ENCODE measurements around the gene KCNH2.
"Not testable (repeated sequence)": the region's sequence is repeated elsewhere in the genome, so short reads cannot be mapped to it uniquely, and the experiment has no call there.

KCNH2 gene

DNA sequence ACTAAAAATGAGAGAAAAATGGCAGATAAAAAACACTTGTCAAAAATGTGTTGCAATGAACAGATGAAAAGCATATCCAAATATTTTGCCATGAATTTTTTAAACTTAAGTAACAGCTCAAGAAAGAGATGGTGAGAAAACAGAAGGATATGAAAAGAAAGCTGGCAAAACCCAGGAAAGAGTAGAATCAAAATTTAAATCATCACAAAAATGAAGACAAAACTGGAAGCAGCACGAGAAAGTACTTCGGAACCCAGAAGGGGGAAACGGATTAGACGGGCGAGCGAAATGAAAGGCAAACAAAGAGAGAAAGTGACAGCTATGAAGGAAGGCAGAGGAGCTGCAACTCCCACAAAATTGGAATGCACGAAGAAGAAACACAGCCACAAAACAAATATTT lies 60.2 kb downstream of the KCNH2 start:
- Histone ChIP-seq H3K4me1 (peaks cover 22% of the 10 kb centered on the region), H3K9ac (no peak overlapping the region), H3K36me3 (no peaks in the 10 kb centered on the region), H4K20me1 (no peaks in the 10 kb centered on the region), H3K27me3 (no peaks in the 10 kb centered on the region), H3K27ac (no peak overlapping the region), H3K9me3 (no peaks in the 10 kb centered on the region), H3K4me3 (no peak overlapping the region), H3K4me2 (no peak overlapping the region)
- TF ChIP-seq Cebpa-rat (IDR thresholded peaks at IDR 0.05): no peak

DNA sequence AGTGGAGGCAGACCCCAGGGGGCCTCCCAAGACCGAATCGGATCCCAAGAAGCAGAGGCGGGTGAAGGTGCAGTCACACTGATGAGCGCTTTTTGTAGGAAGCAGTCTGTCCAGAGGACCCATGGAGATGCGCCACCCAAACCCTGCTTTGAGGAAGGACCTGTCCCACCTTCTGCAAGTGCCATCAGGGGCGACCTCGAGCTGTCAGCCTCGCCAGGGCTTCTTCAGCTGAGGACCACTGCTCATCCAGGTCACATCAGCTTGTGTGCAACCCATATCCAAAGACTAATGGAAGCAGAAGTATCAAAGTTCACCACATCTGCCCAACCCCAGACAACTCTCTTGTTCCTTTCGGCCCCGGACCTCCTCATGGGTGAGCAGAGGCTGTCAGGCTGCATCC lies 61.5 kb downstream of the KCNH2 start:
- Histone ChIP-seq H3K36me3 (no peaks in the 10 kb centered on the region), H3K27me3 (no peaks in the 10 kb centered on the region), H3K4me1 (peaks cover 18% of the 10 kb centered on the region), H3K4me2 (no peak overlapping the region), H3K27ac (no peak overlapping the region), H3K9ac (no peak overlapping the region), H3K9me3 (no peaks in the 10 kb centered on the region), H3K4me3 (no peak overlapping the region), H4K20me1 (no peaks in the 10 kb centered on the region)
- TF ChIP-seq Cebpa-rat (IDR thresholded peaks at IDR 0.05): no peak

DNA sequence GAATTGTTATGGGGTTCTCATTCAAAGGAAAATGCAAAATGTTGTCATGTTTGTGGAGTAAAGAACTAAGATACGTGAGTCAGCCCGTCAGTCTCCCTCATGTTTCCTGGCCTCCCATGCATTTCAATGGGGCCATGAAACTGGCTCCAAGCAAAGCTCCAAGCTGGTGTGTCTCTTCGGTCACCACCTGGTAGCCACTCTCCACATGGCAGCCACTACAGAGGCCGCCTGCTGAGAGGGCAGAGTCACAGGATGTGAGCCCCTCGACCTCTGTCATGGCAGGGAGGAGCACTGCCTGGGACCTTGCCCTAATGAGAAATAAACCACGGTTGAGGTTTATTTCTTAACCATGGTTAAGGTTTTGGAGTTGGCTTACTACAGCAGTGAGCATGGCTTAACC lies 63.2 kb downstream of the KCNH2 start:
- no peak for TF ChIP-seq Cebpa-rat (IDR thresholded peaks at IDR 0.05)
- Histone ChIP-seq H3K27ac (no peak overlapping the region), H3K27me3 (no peaks in the 10 kb centered on the region), H3K4me1 (peaks cover 12% of the 10 kb centered on the region), H3K36me3 (no peaks in the 10 kb centered on the region), H4K20me1 (no peaks in the 10 kb centered on the region), H3K9me3 (no peaks in the 10 kb centered on the region), H3K4me3 (no peak overlapping the region), H3K9ac (no peak overlapping the region), H3K4me2 (no peak overlapping the region)

DNA sequence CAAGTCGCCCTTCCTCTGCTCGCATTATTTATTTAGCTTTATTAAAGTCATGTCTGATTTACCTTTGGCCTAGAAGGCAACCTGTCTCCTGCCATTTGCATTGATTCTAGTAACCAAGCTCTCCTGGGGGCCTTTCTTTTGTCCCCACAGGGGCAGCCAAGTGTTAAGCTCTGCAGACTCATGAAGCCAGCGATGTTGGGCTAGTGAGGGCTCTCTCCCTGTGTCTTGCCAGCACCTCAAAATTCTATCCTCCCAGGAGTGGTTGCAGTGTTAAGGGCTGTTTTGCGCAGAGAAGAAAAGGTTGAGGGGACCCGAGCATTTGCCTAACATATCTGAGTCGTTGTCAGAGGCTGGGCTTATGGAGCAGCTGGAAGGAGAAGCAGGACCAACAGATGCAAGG lies 63.9 kb downstream of the KCNH2 start:
- no peak for TF ChIP-seq Cebpa-rat (IDR thresholded peaks at IDR 0.05)
- Histone ChIP-seq H3K9me3 (no peaks in the 10 kb centered on the region), H3K4me3 (no peak overlapping the region), H3K4me2 (no peak overlapping the region), H3K27me3 (no peaks in the 10 kb centered on the region), H3K36me3 (no peaks in the 10 kb centered on the region), H4K20me1 (no peaks in the 10 kb centered on the region), H3K9ac (no peak overlapping the region), H3K4me1 (peaks cover 14% of the 10 kb centered on the region), H3K27ac (no peak overlapping the region)

DNA sequence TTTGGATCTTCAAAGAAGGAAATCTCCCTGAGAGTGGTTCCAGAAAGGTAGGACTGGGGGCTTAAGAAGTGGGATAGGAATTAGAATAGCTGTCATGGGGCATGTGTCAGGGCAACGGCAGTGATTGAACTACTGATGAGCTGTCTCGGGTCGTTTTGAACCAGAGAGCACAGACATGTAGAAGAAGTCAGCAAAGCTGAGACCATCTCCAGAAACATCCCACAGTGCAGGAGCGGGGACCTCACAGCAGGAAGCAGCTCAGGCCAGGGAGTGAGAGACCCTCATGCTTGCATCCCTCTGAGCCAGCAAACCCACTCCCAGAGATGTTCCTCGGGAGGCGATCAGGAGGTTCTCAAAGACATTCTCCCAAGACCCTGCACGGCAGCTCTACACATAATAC lies 65.7 kb downstream of the KCNH2 start:
- Histone ChIP-seq H4K20me1 (no peaks in the 10 kb centered on the region), H3K27me3 (no peaks in the 10 kb centered on the region), H3K36me3 (no peaks in the 10 kb centered on the region), H3K27ac (no peak overlapping the region), H3K9me3 (no peaks in the 10 kb centered on the region), H3K4me1 (peaks cover 19% of the 10 kb centered on the region), H3K4me3 (no peak overlapping the region), H3K9ac (no peak overlapping the region), H3K4me2 (no peak overlapping the region)
- TF ChIP-seq Cebpa-rat (IDR thresholded peaks at IDR 0.05): no peak

DNA sequence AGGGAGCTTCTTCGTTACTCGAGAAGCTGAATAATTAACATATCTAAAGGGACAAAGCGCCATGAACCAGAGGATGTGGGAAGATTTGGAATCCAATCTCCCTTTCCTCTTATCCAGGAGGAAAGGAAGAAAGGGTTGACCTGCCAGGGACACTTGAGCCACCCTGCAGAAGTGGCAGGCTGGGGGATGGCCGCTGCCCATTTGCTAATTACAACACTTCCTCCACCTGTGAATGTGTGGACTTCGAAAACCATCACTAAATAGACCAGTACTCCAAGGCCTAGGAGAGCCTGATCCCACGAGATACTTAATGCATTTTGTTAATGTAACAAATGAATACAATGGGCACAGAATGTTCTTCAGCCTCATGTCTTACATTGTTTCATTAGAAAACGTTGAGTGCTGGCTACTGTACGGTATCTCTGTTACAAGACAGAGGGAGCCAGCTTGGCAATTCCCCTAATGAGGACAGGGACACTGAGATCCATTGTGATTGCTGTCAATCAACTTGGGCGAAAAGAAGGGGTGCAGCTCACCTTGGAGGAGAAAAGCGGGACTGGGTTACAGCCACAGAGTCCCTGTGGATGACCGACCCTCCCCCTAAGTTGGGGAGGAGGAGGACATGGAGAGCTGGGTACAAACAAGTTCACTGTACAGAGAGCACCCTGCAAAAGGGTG lies 66.4 kb downstream of the KCNH2 start:
- H3K9ac ChIP-seq: no peak overlapping the region
- no peak overlapping the region for H3K27ac ChIP-seq
- no peaks in the 10 kb centered on the region for H3K36me3 ChIP-seq
- H3K4me2 ChIP-seq: no peak overlapping the region
- TF ChIP-seq Cebpa-rat (IDR thresholded peaks at IDR 0.05): no peak
- H4K20me1 ChIP-seq: no peaks in the 10 kb centered on the region
- H3K27me3 ChIP-seq: no peaks in the 10 kb centered on the region
- no peaks in the 10 kb centered on the region for H3K9me3 ChIP-seq
- H3K4me1 ChIP-seq: peaks cover 19% of the 10 kb centered on the region
- H3K4me3 ChIP-seq: no peak overlapping the region

DNA sequence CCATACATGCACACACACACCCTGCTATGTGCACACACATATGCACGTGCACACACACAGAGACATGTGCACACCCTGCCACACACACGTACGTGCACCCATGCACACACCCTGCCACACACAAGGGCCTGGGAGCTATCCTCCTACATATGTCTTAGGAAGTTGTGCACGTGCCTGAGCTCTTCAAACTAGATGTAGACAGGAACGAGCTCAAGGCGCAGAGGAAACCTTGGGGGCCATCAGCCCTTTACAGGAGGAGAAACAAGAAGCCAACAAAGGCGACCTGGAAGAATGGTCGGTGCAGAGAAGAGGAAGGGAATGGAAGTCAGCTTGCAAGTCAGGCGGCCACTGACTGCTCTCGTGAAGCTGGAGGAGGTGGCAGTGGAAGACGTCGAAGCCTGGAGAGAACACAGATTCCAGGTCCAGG lies 67.1 kb downstream of the KCNH2 start:
- Histone ChIP-seq H3K9me3 (no peaks in the 10 kb centered on the region), H3K4me1 (peaks cover 19% of the 10 kb centered on the region), H3K27me3 (no peaks in the 10 kb centered on the region), H3K4me2 (no peak overlapping the region), H4K20me1 (no peaks in the 10 kb centered on the region), H3K27ac (no peak overlapping the region), H3K36me3 (no peaks in the 10 kb centered on the region), H3K9ac (no peak overlapping the region), H3K4me3 (no peak overlapping the region)
- TF ChIP-seq Cebpa-rat (IDR thresholded peaks at IDR 0.05): no peak

DNA sequence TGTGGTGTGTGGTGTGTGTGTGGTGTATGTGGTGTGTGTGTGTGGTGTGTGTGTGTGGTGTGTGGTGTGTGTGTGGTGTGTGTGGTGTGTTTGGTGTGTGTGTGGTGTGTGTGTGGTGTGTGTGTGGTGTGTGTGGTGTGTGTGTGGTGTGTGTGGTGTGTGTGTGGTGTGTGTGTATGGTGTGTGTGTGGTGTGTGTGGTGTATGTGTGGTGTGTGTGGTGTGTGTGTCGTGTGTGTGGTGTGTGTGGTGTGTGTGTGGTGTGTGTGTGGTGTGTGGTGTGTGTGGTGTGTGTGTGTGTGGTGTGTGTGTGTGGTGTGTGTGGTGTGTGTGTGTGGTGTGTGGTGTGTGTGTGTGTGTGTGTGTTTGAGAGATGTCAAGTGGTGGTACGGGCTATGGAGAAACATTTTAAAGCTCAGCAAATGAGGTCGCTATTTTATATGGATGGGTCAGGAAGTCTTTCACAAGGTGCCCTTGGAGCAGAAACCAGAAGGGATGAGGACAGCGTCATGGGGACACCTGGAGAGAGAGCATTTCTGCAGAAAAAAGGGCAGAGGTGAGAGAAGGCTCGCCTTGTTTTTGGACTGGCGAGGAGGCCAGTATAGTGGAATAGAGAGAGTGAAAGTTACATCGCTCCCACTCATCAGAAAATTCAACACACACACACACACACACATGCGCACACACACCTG lies 67.7 kb downstream of the KCNH2 start:
- not testable (repeated sequence) for H4K20me1 ChIP-seq, H3K9ac ChIP-seq, H3K36me3 ChIP-seq, H3K4me2 ChIP-seq, H3K4me3 ChIP-seq, H3K27me3 ChIP-seq, H3K9me3 ChIP-seq, H3K27ac ChIP-seq
- H3K4me1 ChIP-seq: peaks cover 19% of the 10 kb centered on the region

DNA sequence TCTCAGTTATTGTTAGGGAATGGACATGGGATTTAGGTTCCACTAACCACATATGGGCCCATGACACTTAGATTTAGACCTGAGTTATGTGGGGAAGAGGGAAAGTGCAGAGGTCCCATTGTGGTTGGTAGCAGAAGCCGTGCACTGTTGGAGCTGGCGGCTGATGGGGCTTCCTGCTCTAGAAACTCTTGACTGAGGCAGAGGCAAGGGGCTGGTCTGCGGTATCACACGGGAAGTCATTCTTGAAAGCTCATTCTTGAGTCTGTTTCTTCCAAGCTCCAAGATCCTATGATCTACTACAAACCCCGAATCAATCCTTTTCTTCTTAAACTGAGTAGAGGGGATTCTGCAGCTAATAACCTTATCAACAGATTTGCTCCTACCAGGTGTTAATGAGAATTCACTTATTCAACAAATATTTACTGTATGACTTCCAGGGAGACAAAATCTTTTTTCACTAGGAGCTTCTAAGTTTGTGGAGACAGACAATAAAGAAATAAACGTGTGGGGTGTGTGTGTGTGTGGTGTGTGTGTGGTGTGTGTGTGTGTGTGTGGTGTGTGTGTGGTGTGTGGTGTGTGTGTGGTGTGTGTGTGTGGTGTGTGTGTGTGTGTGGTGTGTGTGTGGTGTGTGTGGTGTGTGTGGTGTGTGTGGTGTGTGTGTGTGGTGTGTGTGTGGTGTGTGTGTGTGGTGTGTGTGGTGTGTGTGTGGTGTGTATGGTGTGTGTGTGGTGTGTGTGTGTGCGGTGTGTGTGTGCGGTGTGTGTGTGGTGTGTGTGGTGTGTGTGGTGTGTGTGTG lies 68.7 kb downstream of the KCNH2 start:
- peak overlapping the region; percentile 11 for H3K4me2 ChIP-seq

DNA sequence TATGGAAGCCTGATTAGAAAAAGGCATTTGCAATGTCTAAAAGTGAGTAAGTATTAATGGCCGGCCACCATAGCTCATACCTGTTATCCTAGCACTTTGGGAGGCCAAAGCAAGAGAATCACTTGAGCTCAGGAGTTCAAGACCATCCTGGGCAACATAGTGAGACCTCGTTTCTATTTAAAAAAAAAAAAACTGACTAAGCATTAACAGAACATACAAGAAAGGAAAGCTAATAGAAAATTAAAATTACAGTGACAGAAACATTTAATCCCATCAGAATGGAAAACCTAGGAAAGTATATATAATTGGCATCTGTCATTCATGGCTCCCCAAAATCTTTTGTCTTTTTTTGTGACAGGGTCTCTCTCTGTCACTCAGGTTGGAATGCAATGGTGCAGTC lies 69.9 kb downstream of the KCNH2 start:
- Histone ChIP-seq H3K27me3 (no peaks in the 10 kb centered on the region), H3K9me3 (no peaks in the 10 kb centered on the region), H3K4me1 (peaks cover 12% of the 10 kb centered on the region), H3K4me2 (no peak overlapping the region), H3K27ac (no peak overlapping the region), H3K36me3 (no peaks in the 10 kb centered on the region), H3K9ac (no peak overlapping the region), H4K20me1 (no peaks in the 10 kb centered on the region), H3K4me3 (no peak overlapping the region)
- TF ChIP-seq Cebpa-rat (IDR thresholded peaks at IDR 0.05): no peak

More for the DNA sequence above, 68.7 kb downstream of the KCNH2 start:
- peaks cover 19% of the 10 kb centered on the region for H3K4me1 ChIP-seq
- H3K27me3 ChIP-seq: no peaks in the 10 kb centered on the region
- no peak for TF ChIP-seq Cebpa-rat (IDR thresholded peaks at IDR 0.05)
- H3K9me3 ChIP-seq: no peaks in the 10 kb centered on the region
- no peak overlapping the region for H3K27ac ChIP-seq
- H3K9ac ChIP-seq: no peak overlapping the region
- H3K36me3 ChIP-seq: no peaks in the 10 kb centered on the region
- no peaks in the 10 kb centered on the region for H4K20me1 ChIP-seq
- H3K4me3 ChIP-seq: no peak overlapping the region
